COR-L47 (cell line): ENCODE results near the gene SCAP.
"Not testable (repeated sequence)": the region's sequence is repeated elsewhere in the genome, so short reads cannot be mapped to it uniquely, and the experiment has no call there.

Source experiments
- DNase-seq: peaks from one replicate; lab custom pipeline; 2025; lab: John Stamatoyannopoulos, UW

Gene SCAP

DNA sequence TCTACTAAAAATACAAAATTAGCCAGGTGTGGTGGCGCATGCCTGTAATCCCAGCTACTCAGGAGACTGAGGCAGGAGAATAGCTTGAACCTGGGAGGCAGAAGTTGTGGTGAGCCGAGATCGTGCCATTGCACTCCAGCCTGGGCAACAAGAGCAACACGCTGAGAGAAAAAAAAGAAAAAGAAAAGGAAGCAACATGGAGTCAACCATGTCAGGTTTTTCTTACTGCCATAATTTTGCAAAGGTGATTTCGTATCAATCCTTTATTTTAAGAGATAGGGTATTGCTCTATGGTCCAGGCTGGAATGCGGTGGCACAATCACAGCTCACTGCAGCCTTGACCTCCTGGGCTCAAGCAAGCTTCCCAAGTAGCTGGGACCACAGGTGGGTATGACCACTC lies 4.5 kb upstream of the SCAP start:
- not testable (repeated sequence) for DNase-seq

- no peak for DNase-seq
Observed at GRCh38 chr3:47479826-47480160, 4.1 kb upstream of the SCAP start.

GRCh38 chr3:47478022-47478421 lies 2.3 kb upstream of the SCAP start:
- DNase-seq, result no peak

GRCh38 chr3:47476644-47477199 lies 981 bp upstream of the SCAP start:
- DNase-seq, result no peak

DNA sequence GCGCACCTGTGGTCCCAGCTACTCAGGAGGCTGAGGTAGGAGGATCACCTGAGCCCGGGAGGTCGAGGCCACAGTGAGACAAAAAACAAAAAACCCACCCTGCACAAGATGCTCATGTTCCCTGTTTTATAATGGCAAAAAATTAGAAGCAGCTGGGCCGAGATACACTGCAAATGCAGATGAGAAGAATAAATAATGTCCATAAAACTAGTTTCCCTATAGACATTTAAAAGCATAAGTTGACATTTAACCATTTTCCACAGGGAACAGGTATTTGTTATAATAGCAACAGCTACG lies 537 bp upstream of the SCAP start:
- DNase-seq, result no peak

- no peak for DNase-seq
Observed at GRCh38 chr3:47475029-47475569, 642 bp downstream of the SCAP start.

DNA sequence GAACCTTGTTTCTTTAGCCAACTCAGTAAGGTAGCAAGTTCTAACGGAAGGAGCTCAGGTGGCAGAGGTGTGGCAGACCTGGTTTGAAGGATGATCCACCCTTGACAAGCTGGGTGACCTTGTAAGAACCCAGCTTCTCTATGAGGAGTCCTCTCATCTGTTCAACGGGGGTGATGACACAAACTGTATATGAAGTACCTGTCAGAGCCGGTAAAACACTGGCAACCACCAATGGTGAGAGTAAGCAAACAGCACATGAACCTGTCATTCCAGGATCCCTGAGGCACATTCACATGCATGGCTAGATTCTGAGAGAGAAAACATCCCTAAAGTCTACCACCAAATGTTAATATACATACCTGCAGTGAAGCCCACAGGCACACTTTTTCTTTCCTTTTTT lies 2.4 kb downstream of the SCAP start:
- no peak for DNase-seq

- DNase-seq, result no peak
Observed at GRCh38 chr3:47469616-47470015, 6.1 kb downstream of the SCAP start.

- DNase-seq, result not testable (repeated sequence)
Observed at GRCh38 chr3:47468315-47468714, 7.4 kb downstream of the SCAP start.

DNA sequence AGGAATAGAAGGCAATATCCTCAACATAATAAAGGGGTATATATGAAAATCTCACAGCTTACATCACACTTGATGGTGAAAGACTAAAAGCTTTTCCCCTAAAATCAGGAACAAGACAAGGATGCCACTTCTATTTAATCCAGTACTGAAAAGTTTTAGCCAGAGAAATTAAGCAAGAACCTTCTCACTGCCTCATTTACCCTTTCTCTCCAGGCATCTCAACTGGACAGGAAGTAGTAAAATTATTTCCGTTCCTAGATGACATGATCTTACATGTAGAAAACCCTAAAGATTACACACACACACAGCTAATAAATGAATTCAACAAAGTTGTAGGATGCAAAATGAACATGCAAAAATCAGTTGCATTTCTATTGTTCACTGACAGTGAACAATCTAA lies 11.2 kb downstream of the SCAP start:
- DNase-seq, result no peak

GRCh38 chr3:47459534-47460085 lies 16.1 kb downstream of the SCAP start:
- DNase-seq, result not testable (repeated sequence)

- no peak for DNase-seq
Observed at GRCh38 chr3:47456984-47457383, 18.8 kb downstream of the SCAP start.

DNA sequence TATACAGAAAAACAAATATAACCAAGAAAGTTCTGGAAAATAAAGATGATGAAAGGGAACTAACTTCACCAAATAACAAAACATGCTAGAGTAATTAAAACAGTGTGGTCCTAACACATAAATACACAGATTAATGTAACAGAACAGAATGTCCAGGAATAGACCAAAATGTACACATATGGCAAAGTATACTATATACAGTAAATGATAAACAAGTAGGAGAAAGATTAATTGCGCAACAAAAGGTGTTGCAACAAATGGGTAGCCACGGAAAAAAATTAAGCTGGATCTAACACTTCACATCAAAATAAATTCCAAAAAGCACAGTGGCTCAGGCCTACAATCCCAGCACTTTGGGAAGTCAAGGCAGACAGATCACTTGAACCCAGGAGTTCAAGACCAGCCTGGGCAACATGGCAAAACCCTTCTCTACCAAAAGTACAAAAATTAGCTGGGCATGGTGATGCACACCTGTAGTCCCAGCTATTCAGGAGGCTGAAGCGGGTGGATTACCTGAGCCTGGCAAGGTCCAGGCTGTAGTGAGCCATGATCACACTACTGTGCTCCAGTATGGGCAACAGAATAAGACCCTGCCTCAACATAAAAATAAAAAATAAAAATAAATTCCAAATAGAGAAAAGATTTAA lies 19.8 kb downstream of the SCAP start:
- no peak for DNase-seq

GRCh38 chr3:47452453-47453215 lies 23.1 kb downstream of the SCAP start:
- DNase-seq, result no peak

- no peak for DNase-seq
Observed at GRCh38 chr3:47444103-47444502, 31.6 kb downstream of the SCAP start.

GRCh38 chr3:47443611-47443995 lies 32.1 kb downstream of the SCAP start:
- DNase-seq, result no peak

GRCh38 chr3:47441796-47442551 lies 33.8 kb downstream of the SCAP start:
- no peak for DNase-seq

DNA sequence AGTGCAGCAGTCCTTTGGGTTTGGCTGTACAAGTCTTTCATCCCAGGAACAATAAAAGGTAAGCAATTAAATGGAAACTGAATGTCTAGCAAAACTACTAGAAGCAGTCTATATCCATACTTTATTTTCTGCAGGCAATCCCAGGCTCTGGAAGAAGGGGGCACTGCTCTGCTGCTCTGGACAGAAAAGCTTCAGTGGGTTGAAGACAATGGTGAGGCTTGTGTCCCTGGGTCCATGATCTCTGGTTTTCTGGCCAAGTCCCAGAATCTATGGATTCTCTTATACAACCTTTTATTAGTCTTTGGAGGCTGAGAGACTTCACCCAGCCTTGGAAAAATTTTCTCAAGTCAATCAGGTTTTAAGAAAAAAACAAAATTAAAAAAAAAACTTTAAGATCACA lies 35.6 kb downstream of the SCAP start:
- DNase-seq, result no peak

- no peak for DNase-seq
Observed at GRCh38 chr3:47436180-47436579, 39.6 kb downstream of the SCAP start.

DNA sequence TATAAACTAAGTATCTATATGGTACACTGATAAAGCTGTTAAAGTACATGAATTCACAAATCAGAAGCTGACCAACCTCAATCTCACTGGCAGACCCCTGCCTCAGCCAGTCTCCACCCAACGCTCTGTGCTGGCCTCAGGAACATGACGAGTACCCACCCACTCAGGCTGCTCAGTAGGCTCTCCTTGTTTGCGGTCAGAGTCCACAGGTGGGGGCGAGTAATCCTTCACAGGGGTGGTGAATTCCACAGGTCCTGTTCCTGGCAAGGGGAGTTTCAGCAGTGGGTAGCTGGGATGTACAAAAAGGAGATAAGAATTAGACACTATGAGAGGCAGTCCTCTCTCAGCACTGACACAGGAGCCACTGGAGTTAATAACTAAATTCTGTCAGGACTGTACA lies 40.9 kb downstream of the SCAP start:
- no peak for DNase-seq

- DNase-seq, result no peak
Observed at GRCh38 chr3:47433796-47434195, 41.9 kb downstream of the SCAP start.

- DNase-seq, result no peak
Observed at GRCh38 chr3:47432673-47433072, 43.1 kb downstream of the SCAP start.

DNA sequence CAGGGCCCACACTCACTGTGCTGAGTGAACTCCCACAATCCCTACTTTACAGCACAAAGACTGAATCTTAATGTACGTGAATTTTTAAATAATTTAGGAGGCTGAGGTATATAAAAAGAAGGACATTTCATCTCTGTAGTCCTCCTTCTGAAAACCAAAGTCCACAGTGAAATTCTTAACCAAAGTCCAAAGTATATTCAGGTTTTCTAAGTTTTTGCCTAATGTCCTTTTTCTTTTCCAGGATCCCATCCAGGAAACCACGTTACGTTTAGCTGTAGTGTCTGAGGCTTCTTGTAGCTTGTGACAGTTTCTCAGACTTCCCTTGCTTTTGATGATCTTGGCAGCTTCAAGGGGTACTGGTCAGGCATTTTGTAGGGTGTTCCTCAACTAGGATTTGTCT lies 44.5 kb downstream of the SCAP start:
- DNase-seq, result no peak
